GM23338 (cell line): Measurements from ENCODE around the gene MTPN. TPM values are rescaled to one million over a fixed set of nuclear protein-coding genes. Genes with fewer than 3 reads are reported as not detected.

Source experiments
- ATAC-seq: fragments of 200-7000 bp; cut with Tn5 transposase; 3 replicates; pipeline ENCODE4 v1.9.1; 2020
- DNase-seq: peaks from one replicate; pipeline ENCODE4 v3.0.0-alpha.2; 2015; ENCODE audit warnings: low spot score
- H2AFZ ChIP-seq: fragments of 200-600 bp; sonication (generic); 2 replicates; pipeline ENCODE4 v1.8.0; 2016; ENCODE audit warnings: antibody characterized with exemption, mild to moderate bottlenecking, moderate library complexity
- H3F3A ChIP-seq: fragments of 200-600 bp; sonication (generic); replicated peaks from 2 replicates; pipeline ENCODE4 v1.8.0; 2017; ENCODE audit warnings: antibody characterized with exemption, mixed run types, low read depth
- H3K27ac ChIP-seq: fragments of 200-600 bp; sonication (generic); 2 replicates; pipeline ENCODE4 v1.6.1; 2016; ENCODE audit warnings: low read depth
- H3K27me3 ChIP-seq: fragments of 200-600 bp; sonication (generic); 2 replicates; pipeline ENCODE4 v1.8.0; 2016; ENCODE audit warnings: mild to moderate bottlenecking, mixed run types, moderate library complexity; ENCODE audit not compliant: insufficient read depth
- H3K36me3 ChIP-seq: fragments of 200-600 bp; sonication (generic); 2 replicates; pipeline ENCODE4 v1.8.0; 2016; ENCODE audit warnings: mild to moderate bottlenecking; ENCODE audit not compliant: insufficient read depth
- H3K4me1 ChIP-seq: fragments of 200-600 bp; sonication (generic); 2 replicates; pipeline ENCODE4 v1.8.0; 2016; ENCODE audit warnings: mild to moderate bottlenecking, moderate library complexity; ENCODE audit not compliant: insufficient read depth
- H3K4me2 ChIP-seq: fragments of 200-600 bp; sonication (generic); 2 replicates; pipeline ENCODE4 v1.7.1; 2017; ENCODE audit warnings: mixed run types
- H3K4me3 ChIP-seq: fragments of 200-600 bp; sonication (generic); 2 replicates; pipeline ENCODE4 v1.6.1; 2016; ENCODE audit warnings: mixed run types
- H3K79me2 ChIP-seq: fragments of 200-600 bp; sonication (generic); replicated peaks from 2 replicates; pipeline ENCODE4 v1.8.0; 2017; ENCODE audit warnings: mild to moderate bottlenecking; ENCODE audit not compliant: insufficient read depth
- H3K9me2 ChIP-seq: fragments of 200-600 bp; sonication (generic); 2 replicates; pipeline ENCODE4 v1.8.0; 2017; ENCODE audit not compliant: insufficient read depth
- H4K20me1 ChIP-seq: fragments of 200-600 bp; sonication (generic); replicated peaks from 2 replicates; pipeline ENCODE4 v1.8.0; 2017; ENCODE audit warnings: mild to moderate bottlenecking; ENCODE audit not compliant: insufficient read depth
- H3K27ac Mint-ChIP-seq: 2 replicates; pipeline ENCODE4 v1.8.0; 2020; ENCODE audit warnings: inconsistent platforms, mild to moderate bottlenecking, moderate library complexity, mixed read lengths
- H3K27me3 Mint-ChIP-seq: 3 replicates; pipeline ENCODE4 v1.8.0; 2022; ENCODE audit warnings: low read depth, mild to moderate bottlenecking, moderate library complexity, mixed read lengths, inconsistent platforms; ENCODE audit not compliant: insufficient read depth, poor library complexity
- H3K36me3 Mint-ChIP-seq: 3 replicates; pipeline ENCODE4 v1.8.0; 2021; ENCODE audit warnings: low read depth, mild to moderate bottlenecking, inconsistent platforms, moderate library complexity, mixed read lengths
- H3K4me1 Mint-ChIP-seq: 3 replicates; pipeline ENCODE4 v1.8.0; 2020; ENCODE audit warnings: mild to moderate bottlenecking, inconsistent platforms, mixed read lengths
- H3K4me3 Mint-ChIP-seq: 3 replicates; pipeline ENCODE4 v1.8.0; 2021; ENCODE audit warnings: moderate library complexity, mild to moderate bottlenecking, inconsistent platforms, mixed read lengths
- H3K9me3 Mint-ChIP-seq: 3 replicates; pipeline ENCODE4 v1.8.0; 2020; ENCODE audit warnings: moderate library complexity, mild to moderate bottlenecking, inconsistent platforms, mixed read lengths
- CREB1 ChIP-seq: fragments of 250-450 bp; sonication (Bioruptor Pico); IDR thresholded peaks from 2 replicates; pipeline ENCODE4 v1.5.0; 2020; ENCODE audit warnings: low read depth, mild to moderate bottlenecking, moderate library complexity
- EZH2 ChIP-seq: fragments of 200-600 bp; sonication (generic); IDR thresholded peaks from one replicate; pipeline ENCODE4 v1.8.0; 2017; ENCODE audit warnings: antibody characterized with exemption, mild to moderate bottlenecking, low read depth; ENCODE audit not compliant: unreplicated experiment
- EZH2phosphoT487 ChIP-seq: fragments of 200-600 bp; sonication (generic); IDR thresholded peaks from one replicate; pipeline ENCODE4 v1.8.1; 2018; ENCODE audit warnings: antibody characterized with exemption; ENCODE audit not compliant: unreplicated experiment
- JUNB ChIP-seq: IDR thresholded peaks from one replicate; pipeline ENCODE4 v1.6.1; 2016; ENCODE audit warnings: antibody characterized with exemption; ENCODE audit not compliant: unreplicated experiment
- NANOG ChIP-seq: IDR thresholded peaks from 2 replicates; pipeline ENCODE4 v1.6.1; 2016; ENCODE audit warnings: antibody characterized with exemption, borderline replicate concordance
- POLR2AphosphoS5 ChIP-seq: IDR thresholded peaks from 2 replicates; pipeline ENCODE4 v1.6.1; 2016; ENCODE audit warnings: antibody characterized with exemption, low read depth
- ZNF331 ChIP-seq: fragments of 250-450 bp; sonication (Bioruptor Pico); IDR thresholded peaks from 2 replicates; pipeline ENCODE4 v1.5.0; 2020; ENCODE audit warnings: low read depth, mild to moderate bottlenecking, moderate library complexity
- polyA plus RNA-seq: library from polyadenylated mRNA; unstranded; fragments of >200 nt; fragmentation: Nextera tagmentation; extraction: Ambion mirVana; gene quantifications from 2 replicates; pipeline ENCODE4 v1.2.1, GENCODE V29; 2016
- total RNA-seq: library from RNA; depleted of rRNA; stranded (reverse); fragments of >200 nt; shearing (Covaris generic); gene quantifications from 2 replicates; pipeline ENCODE4 v1.2.3, GENCODE V29; 2014
- TF ChIP-seq, protein P1 (sequence below), 2 experiments: fragments of 200-600 bp in 1 of 2; sonication (generic) in 1 of 2; conservative IDR thresholded peaks; 2 replicates each; pipeline versions ENCODE4 v1.5.1 to v1.6.1; 2016 to 2017; ENCODE audit warnings: antibody characterized with exemption in 2 of 2, low read depth in 2 of 2, mild to moderate bottlenecking in 2 of 2, moderate library complexity in 1 of 2
- TF ChIP-seq, protein P2 (sequence below): IDR thresholded peaks from 2 replicates; pipeline ENCODE4 v1.6.1; 2016; ENCODE audit warnings: antibody characterized with exemption
- TF ChIP-seq, protein P3 (sequence below): IDR thresholded peaks from one replicate; pipeline ENCODE4 v1.6.1; 2018; ENCODE audit warnings: antibody characterized with exemption; ENCODE audit not compliant: unreplicated experiment

MTPN gene
- total and polyA plus RNA-seq, 2 experiments from 2014 or later: 87.7 to 90.3 TPM

DNA sequence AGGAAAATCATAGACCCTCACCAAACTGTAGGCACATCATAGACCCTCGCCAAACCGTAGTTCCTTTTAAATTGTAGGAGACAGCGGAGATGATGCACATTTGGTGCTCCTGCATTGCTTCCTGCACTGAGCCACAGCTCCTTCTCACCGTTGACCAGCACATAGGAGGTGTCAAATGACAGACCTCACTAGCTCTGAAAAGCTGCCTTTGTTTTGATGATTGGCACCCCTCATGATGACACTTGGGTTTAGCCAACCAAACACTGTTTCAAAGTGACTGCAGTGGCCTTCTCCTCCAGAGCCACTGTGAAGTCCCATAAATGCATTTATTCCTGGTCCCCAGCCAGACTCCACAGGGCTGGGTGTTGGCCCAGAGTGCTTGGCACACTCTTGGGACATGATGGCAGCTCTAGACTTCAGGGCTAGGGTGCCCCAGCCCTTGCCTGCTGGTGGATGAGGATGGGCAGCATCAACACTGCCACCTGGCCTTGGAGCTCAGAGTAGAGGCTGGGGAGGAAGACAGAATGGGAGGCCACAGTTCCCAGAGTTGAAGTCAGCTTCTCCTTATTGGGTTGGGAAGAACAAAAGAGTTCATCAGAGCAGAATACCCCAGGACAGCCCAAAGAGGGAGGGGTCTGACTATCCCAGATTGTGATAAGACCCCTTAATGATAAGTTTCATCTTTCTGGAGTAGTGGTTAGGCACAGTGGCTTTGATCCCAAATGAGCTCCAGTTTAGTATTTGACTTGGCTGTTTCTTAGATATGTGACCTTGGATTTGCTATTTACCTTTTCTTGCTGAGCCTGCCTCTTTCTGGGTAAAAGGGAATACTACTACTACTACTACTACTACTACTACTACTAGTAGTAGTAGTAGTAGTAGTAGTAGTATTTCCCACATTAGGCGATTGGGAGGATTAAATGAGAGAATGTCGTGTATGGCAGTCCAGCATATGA, 75.3 kb downstream of the MTPN start:
- H3K9me2 ChIP-seq: no peaks in the 10 kb centered on the region
- no peaks in the 10 kb centered on the region for H3K36me3 ChIP-seq
- H3K27ac Mint-ChIP-seq: no peak overlapping the region
- H3K4me3 ChIP-seq: no peak overlapping the region
- H3K4me1 Mint-ChIP-seq: peaks cover 5% of the 10 kb centered on the region; the same call in 1 of the 3 replicates
- no peaks in the 10 kb centered on the region for H3K36me3 Mint-ChIP-seq
- no peak overlapping the region for H2AFZ ChIP-seq
- ATAC-seq (peak; percentile 43; the same call in 2 of the 3 replicates), DNase-seq (peak; percentile 9)
- peaks cover 2% of the 10 kb centered on the region for H3K27me3 Mint-ChIP-seq
- no peak for TF ChIP-seq EZH2phosphoT487
- TF ChIP-seq NANOG: no peak
- TF ChIP-seq EZH2: no peak
- TF ChIP-seq, protein P1, sequence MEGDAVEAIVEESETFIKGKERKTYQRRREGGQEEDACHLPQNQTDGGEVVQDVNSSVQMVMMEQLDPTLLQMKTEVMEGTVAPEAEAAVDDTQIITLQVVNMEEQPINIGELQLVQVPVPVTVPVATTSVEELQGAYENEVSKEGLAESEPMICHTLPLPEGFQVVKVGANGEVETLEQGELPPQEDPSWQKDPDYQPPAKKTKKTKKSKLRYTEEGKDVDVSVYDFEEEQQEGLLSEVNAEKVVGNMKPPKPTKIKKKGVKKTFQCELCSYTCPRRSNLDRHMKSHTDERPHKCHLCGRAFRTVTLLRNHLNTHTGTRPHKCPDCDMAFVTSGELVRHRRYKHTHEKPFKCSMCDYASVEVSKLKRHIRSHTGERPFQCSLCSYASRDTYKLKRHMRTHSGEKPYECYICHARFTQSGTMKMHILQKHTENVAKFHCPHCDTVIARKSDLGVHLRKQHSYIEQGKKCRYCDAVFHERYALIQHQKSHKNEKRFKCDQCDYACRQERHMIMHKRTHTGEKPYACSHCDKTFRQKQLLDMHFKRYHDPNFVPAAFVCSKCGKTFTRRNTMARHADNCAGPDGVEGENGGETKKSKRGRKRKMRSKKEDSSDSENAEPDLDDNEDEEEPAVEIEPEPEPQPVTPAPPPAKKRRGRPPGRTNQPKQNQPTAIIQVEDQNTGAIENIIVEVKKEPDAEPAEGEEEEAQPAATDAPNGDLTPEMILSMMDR (conservative IDR thresholded peaks at IDR 0.05; ENCODE audit: low read depth in 2 of 2): no peak
- no peak for TF ChIP-seq JUNB
- TF ChIP-seq CREB1 (CRISPR knock-in tag): no peak
- no peak overlapping the region for H3K4me2 ChIP-seq
- H3K4me3 Mint-ChIP-seq: no peak overlapping the region
- H3K79me2 ChIP-seq: no peaks in the 10 kb centered on the region
- no peaks in the 10 kb centered on the region for H3F3A ChIP-seq
- no peaks in the 10 kb centered on the region for H3K4me1 ChIP-seq
- H3K9me3 Mint-ChIP-seq: no peaks in the 10 kb centered on the region
- no peaks in the 10 kb centered on the region for H4K20me1 ChIP-seq
- H3K27me3 ChIP-seq: no peaks in the 10 kb centered on the region
- no peak overlapping the region for H3K27ac ChIP-seq

DNA sequence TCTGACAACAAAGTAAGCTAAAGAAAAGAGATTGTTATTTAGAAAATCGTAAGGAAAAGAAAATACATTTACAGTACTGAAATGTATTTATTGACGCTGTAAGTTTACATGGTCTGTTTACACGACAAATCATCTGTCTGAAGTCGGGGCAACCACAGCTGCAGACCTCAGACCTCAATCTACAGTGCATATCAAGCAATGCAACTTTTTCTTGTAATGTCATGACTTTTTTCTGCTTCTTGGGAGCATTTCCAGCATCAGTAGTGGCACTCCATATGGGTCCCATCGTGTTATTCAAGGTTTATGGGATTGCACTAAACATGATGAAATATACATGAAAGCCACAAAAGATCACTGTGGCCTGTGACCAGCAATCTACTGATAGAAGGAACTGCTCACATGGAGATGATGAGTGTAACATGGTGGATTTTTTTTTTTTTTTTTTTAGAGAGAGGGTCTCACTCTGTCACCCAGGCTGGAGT, 77.1 kb downstream of the MTPN start:
- H3K4me3 ChIP-seq: no peak overlapping the region
- H3K36me3 ChIP-seq: no peaks in the 10 kb centered on the region
- peaks cover 5% of the 10 kb centered on the region; the same call in 1 of the 3 replicates for H3K4me1 Mint-ChIP-seq
- H3K27me3 Mint-ChIP-seq: peaks cover 2% of the 10 kb centered on the region
- DNase-seq (no peak), ATAC-seq (no peak)
- H3K9me3 Mint-ChIP-seq: no peaks in the 10 kb centered on the region
- H3F3A ChIP-seq: no peaks in the 10 kb centered on the region
- no peak overlapping the region for H3K27ac ChIP-seq
- no peak overlapping the region for H3K27ac Mint-ChIP-seq
- no peak overlapping the region for H3K4me3 Mint-ChIP-seq
- H3K4me1 ChIP-seq: no peaks in the 10 kb centered on the region
- no peak overlapping the region for H3K4me2 ChIP-seq
- H3K9me2 ChIP-seq: no peaks in the 10 kb centered on the region
- no peaks in the 10 kb centered on the region for H3K79me2 ChIP-seq
- no peaks in the 10 kb centered on the region for H3K27me3 ChIP-seq
- H3K36me3 Mint-ChIP-seq: no peaks in the 10 kb centered on the region
- no peak overlapping the region for H2AFZ ChIP-seq
- no peaks in the 10 kb centered on the region for H4K20me1 ChIP-seq
- no peak for TF ChIP-seq POLR2AphosphoS5
- TF ChIP-seq NANOG: no peak
- TF ChIP-seq ZNF331 (CRISPR knock-in tag): no peak
- TF ChIP-seq, protein P2, sequence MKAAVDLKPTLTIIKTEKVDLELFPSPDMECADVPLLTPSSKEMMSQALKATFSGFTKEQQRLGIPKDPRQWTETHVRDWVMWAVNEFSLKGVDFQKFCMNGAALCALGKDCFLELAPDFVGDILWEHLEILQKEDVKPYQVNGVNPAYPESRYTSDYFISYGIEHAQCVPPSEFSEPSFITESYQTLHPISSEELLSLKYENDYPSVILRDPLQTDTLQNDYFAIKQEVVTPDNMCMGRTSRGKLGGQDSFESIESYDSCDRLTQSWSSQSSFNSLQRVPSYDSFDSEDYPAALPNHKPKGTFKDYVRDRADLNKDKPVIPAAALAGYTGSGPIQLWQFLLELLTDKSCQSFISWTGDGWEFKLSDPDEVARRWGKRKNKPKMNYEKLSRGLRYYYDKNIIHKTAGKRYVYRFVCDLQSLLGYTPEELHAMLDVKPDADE: no peak
- TF ChIP-seq, protein P3, sequence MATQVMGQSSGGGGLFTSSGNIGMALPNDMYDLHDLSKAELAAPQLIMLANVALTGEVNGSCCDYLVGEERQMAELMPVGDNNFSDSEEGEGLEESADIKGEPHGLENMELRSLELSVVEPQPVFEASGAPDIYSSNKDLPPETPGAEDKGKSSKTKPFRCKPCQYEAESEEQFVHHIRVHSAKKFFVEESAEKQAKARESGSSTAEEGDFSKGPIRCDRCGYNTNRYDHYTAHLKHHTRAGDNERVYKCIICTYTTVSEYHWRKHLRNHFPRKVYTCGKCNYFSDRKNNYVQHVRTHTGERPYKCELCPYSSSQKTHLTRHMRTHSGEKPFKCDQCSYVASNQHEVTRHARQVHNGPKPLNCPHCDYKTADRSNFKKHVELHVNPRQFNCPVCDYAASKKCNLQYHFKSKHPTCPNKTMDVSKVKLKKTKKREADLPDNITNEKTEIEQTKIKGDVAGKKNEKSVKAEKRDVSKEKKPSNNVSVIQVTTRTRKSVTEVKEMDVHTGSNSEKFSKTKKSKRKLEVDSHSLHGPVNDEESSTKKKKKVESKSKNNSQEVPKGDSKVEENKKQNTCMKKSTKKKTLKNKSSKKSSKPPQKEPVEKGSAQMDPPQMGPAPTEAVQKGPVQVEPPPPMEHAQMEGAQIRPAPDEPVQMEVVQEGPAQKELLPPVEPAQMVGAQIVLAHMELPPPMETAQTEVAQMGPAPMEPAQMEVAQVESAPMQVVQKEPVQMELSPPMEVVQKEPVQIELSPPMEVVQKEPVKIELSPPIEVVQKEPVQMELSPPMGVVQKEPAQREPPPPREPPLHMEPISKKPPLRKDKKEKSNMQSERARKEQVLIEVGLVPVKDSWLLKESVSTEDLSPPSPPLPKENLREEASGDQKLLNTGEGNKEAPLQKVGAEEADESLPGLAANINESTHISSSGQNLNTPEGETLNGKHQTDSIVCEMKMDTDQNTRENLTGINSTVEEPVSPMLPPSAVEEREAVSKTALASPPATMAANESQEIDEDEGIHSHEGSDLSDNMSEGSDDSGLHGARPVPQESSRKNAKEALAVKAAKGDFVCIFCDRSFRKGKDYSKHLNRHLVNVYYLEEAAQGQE: no peak
- no peak for TF ChIP-seq CREB1 (CRISPR knock-in tag)
